Middle frontal gyrus (tissue), 1 donor: Measurements from ENCODE around the gene SRPRA.

Experiments
- DNase-seq: peaks from one replicate; pipeline ENCODE4 v3.0.0-alpha.2; 2015; ENCODE audit warnings: low spot score; ENCODE audit errors: extremely low spot score

SRPRA gene

DNA sequence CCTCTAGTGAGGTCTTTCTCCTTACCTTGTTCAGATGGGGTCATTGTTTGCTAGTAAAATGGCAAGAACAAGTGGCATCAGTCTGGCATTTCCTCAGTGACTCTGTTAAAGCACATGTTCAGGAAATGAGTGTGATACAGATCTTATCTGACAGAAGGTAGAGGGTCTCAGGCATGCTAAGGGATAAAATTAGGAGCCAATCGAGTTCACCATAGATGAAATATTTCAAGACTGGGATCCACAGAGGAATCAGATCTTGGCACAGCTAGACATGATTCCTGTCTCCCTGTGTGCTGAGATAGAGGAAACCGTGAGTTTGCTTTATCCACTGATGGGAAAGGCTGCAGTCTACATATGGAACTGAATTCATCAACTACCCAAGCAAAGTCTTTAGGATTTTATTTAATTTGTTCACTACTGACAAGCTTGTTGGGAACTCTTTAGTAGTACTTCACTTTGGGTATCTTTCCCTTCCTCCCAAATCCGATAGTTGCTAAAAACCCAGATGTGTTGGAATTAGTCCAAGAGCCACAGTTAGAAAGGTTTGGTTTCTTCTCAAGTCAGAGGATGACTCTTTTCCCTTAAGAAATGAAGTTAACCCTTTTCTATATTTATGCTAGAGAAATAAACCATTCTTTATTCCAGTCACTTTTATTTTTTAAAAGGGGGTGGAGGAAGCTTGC is 38.7 kb downstream of the SRPRA start:
- DNase-seq: no peak

DNA sequence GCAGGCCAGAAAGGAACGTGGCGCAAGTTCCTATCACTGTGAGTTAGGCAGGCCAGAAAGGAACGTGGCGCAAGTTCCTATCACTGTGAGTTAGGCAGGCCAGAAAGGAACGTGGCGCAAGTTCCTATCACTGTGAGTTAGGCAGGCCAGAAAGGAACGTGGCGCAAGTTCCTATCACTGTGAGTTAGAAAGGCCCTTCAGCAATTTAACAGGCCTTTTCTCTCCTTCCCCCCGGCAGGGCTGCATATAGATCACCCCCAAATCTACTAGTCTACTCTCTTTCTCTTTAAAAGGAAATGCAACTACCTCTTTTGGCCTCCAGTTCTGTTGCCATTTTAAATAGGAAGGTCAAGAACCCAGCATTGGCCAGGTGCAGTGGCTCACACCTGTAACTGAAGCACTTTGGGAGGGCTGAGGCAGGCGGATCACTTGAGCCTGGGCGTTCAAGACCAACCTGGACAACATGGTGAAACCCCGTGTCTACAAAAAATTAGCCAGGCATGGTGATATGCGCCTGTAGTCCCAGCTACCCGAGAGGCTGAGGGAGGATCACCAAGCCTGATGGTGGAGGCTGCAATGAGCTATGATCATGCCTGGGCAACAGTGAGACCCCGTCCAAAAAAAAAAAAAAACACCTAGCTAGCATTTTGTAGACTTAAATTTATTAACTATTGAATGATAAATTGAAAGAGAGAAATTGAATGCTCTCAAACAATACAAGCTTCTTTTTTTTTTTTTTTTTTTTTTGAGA is 42.2 kb downstream of the SRPRA start:
- DNase-seq: no peak

DNA sequence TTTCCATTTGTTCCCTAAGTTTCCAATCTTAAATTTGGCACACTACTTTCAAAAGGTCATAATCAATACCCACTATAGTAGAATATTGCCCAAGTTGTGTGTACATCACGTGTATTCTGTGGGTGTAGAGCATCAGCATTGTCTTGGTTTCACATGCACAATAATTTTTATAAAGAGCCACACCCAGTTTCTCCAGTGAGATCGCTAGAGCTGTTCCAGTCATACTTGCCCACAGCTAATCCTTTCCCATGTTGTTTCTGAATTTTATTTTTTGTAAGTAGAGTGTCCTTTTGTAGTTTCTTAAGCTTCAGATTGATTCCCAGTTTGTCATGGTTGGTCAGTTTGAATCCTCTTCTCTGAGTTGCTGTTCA is 43.4 kb downstream of the SRPRA start:
- DNase-seq: no peak

DNA sequence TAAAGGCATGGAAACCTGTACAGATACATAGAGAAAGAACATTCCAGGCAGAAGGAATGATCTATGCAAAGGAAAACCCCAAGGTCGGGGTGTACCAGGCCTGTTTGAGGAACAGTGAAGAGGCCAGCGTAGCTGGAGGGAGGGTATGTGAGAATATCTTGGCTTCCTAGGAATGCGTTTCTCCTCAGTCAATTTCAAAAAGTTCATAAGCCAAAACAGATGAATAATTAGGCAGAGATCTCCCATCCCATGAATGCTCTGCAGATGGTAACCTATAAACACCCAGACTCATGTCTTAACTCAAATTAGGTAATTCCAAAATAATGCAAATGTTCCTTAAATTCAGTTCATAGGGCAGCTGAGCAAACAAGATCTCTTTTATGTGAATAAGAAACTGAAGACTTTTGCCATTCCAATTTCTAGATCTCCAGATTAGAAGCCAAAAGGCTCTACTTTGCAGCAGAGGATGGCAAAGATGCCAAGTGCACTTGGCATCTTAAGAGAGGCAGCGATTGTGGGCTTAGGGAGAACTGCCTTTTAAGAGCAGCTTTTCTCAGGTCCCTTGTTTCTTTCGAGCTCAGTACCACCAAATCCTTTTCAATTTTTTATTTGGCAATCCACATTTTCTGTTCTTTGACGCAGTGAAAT is 43.9 kb downstream of the SRPRA start:
- no peak for DNase-seq

DNA sequence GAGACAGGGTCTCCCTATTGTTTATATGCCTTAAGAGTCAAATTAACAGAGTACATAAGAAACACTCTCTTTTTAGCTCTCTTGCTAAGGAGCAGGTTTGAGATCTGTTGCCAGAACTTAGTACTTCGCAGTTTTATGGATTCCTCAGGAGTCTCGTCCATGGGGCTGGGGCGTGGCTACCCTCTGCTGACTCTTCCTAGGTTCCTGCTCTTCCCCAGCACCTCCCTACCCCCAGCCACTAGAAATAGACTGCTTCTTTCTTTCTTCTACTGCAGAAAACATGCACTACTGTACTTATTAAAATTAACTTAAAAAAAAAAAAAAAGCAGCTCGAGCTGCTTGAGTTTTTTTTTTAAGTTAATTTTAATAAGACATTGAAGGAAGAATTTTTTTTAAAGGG is 49.1 kb downstream of the SRPRA start:
- no peak for DNase-seq

DNA sequence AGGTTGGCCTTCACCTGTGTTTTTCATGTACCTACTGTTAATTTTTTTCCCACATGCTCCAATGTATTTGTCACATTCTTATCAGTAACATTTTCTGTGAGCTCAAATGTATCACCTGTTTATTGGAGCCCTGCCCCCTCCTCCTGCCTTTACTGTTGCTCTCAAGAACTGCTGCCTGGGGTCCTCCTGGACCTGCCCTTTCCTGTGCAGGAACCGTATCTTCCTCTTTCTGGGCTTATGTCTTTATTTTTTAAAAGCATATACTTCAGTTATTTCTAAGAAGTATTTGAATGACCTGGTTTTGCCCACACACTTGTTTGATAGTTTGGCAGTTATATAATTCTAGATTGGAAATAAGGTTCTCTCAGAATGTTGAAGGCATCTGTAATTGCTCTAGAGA is 51.2 kb downstream of the SRPRA start:
- DNase-seq: no peak

DNA sequence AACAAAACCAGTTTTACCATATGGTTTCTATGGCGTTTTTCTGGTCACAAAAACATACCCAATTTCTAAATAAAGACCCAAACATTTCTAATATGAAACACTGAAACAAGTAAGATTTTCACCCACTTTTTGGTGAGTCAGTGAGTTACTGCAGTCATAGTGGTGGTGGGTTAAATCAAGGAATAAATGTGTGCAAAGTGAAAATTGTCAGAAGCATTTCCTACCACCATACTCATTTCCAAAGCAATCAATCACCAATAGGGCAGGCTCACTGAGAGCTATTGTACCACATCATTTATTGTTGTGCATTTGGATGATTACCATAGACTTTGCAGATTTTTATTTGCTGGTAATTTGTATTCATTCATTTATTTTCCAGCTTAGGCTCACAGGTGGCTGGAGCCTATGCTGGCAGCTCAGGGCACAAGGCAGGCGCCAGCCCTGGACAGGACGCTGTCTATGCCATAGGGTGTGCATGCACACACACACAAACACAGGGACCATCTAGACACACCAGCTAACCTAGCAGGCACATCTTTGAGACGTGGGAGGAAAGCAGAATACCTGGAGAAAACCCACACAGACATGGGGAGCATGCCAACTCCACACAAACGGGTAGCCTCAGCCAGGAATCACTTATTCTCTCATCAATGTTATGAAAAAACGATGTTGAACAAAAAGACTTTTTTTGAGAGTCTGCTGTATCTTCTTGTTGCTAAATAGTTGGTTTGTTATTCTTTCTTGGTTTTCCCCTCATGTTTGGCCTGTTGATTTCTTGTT is 52.0 kb downstream of the SRPRA start:
- no peak for DNase-seq

DNA sequence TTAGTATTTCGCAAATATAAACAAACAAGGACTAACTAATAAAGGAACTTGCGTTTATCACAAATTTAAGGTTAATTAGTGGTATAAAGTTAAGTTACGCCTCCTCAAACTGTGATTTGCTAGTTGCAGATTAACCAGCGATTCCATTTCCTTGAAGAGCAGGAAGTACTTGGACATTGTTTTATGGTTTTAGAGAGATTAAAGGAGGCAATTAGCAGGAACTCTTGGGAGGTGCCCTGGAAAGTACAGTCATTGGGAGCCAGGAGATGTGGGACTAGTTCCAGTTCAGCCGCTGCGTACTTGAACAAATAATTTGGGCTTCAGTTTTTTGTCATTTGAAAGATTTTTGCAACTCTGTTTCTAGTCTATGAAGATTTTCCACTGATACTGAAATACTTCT is 53.9 kb downstream of the SRPRA start:
- no peak for DNase-seq

DNA sequence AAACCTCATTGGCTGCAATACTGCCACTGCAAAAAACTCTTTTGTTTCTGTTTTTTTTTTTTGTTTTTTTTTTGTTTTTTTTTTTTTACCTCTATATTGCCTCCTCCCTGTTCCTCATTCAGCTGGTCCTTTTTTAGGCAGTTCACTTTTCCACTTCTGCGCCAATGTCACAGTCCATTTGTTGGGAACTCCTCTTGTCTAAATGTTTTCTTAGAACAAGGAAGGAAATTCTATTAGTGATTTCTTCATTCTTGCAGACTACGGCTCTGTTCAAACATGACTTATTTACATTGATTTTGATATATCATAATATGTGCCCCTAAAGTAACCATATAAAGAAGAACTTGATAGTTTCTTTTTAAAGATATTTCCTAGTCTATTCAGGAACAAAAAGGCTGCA is 54.3 kb downstream of the SRPRA start:
- no peak for DNase-seq
